GM12892 (cell line): ENCODE results near the gene CDK1.

Source experiments
- POLR2A ChIP-seq: IDR thresholded peaks from 2 replicates; pipeline ENCODE4 v1.6.1; 2011; ENCODE audit warnings: low read depth, low read length, control low read depth
- POLR2AphosphoS5 ChIP-seq: IDR thresholded peaks from 2 replicates; pipeline ENCODE4 v1.6.1; 2011; ENCODE audit warnings: low read depth, low read length, control low read depth
- TAF1 ChIP-seq: IDR thresholded peaks from 2 replicates; pipeline ENCODE4 v1.6.1; 2011; ENCODE audit warnings: low read depth, mild to moderate bottlenecking, control low read depth, low read length, borderline replicate concordance

DNA sequence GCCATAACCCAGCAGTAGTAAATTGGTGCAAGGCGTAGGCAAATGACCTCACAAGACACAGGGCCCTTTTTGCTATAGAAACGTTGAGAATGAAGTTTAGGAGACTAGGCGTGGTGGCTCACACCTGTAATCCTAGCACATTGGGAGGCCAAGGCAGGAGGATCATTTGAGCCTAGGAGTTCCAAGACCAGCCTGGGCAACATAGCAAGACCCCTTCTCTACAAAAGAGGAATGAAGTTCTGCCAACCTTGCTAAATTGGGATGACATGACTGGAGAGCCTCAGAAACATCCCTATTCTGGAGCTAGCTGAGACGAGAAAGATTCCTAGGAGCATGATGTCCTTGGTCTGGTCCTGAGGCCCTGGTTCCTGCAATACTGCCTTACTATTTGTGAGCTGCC lies 20.6 kb downstream of the CDK1 start:
- TF ChIP-seq POLR2AphosphoS5 (no peak), TAF1 (no peak), POLR2A (no peak)
